KG1 (cell line): ENCODE results near the gene ATAD2B.
A peak's percentile ranks its signal among the peaks of the same experiment; 100 is the strongest.

Source experiments
- DNase-seq: peaks from one replicate; lab custom pipeline; 2025; lab: John Stamatoyannopoulos, UW

The ATAD2B gene

DNA sequence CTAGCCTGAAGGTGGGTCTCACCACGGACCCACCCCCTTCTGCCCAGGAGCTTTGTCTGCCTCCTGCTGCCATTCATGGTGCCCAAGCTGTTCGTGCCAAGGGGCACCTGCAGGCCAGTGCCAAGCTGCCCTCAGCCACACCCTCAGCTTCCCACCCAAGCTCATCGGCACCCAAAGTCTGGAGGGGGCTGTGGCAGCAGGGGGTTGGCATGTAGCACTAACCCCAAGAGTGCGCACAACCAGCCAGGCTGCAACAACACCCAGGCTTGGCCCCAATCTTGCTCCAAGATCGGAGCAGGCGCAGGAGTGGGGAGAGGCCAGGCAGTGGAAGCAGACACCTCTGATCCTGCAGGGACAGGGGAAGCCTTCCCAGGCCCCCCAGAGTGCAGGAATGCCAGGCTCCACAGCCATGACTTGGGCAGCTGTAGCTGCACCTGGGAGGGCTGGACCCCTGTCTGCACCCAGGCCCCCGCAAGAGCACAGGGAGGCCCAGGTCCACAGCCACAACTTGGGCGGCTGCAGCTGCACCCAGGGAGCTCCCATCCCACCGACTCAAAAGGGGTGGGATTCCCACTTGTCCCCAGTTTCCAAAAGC is 89.9 kb downstream of the ATAD2B start:
- DNase-seq = no peak

DNA sequence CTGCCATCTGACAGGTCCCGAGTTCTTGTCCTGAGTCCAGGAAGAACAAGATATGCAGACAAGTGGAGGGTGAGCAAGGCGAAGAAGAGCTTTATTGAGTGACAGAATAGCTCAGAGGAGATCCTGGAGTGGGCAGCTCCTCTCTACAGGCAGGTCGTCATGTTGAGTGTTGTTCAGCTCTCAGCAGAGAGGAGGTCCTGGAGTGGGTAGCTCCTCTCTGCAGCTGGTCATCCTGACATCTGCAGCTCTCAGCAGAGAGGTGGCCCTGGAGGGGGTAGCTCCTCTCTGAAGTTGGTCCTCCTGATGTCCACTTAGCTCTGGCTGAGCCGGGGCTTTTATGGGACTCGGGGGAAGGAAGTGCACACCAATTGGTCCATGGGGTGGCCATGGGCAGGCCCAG is 90.4 kb downstream of the ATAD2B start:
- no peak for DNase-seq

DNA sequence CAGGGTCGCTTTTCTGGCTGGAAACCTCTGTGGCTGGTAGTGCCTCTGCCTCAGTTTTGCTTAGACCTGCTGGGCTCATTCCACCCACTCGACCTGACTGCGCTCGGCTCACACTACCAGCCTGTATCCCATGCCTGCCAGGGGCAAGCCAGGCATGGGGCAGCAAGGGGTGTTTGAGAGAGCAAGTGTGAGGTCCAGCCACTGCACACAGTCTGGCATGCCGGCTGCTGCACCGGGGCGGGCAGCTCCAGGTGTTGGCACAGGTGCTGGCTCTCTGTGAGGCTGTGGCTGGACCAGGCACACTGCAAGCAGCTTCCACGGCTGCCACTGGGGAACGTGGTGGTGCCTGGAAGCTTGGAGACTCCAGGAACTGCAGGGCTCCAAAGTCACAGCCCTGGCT is 90.9 kb downstream of the ATAD2B start:
- DNase-seq = no peak

DNA sequence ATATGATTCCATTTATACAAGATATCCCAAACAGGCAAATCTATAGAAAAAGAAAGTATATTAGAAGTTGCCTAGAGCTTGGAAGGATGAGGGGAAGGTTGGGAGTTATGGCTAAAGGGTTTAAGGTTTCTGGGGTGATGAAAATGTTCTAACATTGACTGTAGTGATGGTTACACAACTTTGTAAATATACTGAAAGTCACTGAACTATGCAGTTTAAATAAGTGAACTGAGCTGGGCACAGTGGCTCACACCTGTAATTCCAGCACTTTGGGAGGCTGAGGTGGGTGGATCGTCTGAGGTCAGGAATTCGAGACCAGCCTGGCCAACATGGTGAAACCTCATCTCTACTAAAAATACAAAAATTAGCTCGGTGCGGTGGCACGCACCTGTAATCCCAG is 91.5 kb downstream of the ATAD2B start:
- DNase-seq = no peak

DNA sequence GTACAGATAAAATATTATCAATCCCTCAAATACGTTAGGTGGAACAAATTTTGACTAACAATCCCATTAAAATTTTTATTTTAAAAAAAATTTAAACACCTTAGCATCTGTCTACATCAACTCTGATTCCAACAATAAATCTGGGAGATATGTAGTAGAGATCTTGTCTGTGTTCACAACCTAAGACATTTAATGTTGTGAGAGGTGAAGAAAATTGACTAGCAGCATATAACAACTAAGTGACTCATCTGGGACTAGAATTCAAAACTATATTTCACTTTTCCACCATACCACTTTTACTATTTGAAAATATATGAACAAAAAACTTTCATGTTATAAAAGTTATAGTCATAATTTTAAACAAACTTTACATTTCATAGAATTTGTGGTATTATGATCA is 97.9 kb downstream of the ATAD2B start:
- DNase-seq = no peak

DNA sequence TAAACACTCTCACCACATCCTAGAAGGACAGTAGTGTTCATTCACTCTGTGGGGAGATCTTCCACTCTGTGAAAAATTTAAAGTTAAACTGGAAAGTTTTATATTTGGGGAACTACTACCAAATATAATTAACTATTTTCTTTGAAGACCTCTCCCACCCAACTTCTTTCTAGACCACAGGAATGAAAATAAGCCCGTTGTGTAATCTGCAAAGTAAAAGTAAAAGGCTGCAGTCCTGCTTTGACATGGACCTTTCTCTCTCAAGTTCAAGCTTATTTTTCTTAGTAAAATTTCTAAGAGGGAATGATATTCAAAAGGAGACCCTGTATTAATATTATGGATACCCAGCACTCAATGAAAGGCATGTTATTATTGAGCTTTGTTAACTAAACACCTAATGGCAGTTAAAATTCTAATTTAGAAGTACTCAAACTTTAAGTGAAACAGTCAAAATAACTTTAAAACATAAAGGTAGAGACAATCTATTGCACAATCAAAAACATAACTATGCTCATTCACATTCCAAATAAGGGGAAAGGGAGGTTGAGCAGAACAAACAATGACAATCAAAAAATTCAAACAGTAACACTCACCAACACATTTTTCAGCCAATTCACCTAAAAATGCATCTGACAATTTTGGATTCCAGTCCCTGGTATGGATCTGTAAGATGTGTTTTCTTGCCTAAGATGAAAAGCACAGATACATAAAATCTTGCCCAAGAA is 98.5 kb downstream of the ATAD2B start:
- DNase-seq = no peak

DNA sequence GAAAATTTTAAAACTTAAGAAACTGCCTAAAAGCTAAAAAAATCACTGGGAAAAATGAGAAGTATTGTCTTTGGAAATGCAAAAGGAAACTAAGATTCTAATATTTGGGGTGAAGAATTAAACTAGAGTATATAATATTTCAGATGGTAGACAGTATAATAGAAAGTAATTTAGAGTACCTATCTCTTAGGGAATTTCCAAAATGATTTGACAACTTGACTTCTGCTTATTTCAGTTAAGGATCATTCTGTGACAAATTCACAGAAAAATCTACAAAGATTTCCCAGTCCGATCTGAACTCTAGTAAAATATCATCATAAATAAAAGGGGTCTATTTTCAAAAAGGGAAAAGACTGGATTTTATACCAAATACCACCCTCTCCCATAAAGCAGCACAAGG is 99.6 kb downstream of the ATAD2B start:
- DNase-seq = no peak

DNA sequence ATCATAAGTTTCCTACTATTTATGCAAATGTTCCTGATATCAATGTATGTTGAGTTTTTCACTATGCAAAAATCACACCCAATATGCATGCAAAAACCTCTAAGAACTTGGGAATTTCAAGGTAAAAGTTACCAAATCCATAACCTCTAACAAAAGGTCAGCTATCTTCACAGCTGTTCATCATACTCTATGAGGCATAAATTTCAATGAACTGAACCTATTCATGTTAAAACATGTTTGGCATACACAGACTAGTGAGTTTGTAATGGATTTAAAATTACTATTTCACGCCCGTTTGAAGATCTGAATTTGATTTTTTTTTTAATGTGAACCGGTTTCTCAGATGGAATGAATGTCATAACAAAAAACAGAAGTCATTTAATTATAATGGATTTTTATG is 100.2 kb downstream of the ATAD2B start:
- no peak for DNase-seq

DNA sequence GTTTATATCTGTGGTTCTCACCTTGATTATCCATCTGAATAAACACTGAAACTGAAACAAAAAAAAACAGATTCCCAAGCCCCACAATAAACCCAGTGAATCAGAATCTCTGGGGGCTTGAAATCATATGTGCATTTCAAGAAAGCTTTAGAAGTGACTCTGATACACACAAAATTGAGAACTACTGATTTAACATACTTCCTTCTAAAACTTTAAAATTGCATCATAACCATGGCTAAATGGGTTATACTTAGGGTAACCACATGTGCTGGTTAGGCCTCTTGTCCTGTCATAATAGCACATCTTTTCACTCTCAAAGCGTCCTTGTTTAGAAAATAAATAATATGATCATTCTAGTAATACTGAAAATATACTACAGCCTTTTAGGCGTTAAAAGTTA is 100.9 kb downstream of the ATAD2B start:
- no peak for DNase-seq

DNA sequence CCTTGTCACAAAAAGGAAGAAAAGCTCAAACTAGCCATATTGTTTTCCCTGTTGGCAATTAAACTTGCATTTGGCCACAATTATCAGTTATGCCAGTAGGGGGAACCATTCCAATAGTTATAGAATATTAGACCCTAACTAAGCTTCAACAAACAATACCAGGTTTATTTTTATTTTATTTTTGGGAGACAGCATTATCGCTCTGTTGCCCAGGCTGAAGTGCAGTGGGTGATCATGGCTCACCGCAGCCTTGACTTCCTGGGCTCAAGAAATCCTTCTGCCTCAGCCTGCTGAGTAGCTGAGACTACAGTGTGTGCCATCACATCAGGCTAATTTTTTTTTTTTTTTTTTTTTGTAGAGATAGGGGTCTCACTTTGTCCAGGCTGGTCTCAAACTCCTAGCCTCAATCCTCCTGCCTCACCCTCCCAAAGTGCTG is 102.1 kb downstream of the ATAD2B start:
- peak; percentile 72 for DNase-seq

DNA sequence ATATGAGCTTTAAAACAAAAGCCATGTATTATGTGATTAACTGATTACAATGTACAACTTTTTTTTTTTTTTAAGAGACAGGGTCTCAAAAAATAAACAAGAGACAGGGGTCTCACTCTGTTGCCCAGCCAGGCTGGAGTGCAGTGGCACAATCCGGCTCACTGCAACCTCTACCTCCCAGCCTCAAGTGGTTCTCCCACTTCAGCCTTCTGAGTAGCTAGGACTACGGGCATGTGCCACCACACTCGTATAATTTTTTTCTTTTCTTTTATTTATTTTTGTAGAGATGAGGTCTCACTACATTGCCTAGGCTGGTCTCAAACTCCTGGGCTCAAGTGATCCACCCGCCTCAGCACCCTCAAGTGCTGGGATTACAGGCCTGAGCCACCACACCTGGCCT is 103.1 kb downstream of the ATAD2B start:
- DNase-seq = no peak

DNA sequence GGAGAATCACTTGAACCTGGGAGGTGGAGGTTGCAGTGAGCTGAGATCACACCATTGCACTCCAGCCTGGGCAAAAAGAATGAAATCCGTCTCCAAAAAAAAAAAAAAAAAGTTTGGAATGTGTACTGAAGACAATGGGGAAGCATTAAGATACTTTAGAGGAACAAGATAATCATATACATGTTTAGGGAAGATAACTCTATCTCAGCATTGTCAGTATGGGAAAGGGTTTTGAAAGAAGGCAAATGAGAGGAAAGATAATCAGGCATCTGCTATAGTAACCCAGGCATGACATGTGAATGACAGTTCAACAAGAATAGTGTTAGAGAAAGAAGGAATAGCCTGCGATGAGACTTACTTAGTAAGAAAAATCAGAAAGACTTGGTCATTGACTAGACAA is 112.0 kb downstream of the ATAD2B start:
- no peak for DNase-seq

DNA sequence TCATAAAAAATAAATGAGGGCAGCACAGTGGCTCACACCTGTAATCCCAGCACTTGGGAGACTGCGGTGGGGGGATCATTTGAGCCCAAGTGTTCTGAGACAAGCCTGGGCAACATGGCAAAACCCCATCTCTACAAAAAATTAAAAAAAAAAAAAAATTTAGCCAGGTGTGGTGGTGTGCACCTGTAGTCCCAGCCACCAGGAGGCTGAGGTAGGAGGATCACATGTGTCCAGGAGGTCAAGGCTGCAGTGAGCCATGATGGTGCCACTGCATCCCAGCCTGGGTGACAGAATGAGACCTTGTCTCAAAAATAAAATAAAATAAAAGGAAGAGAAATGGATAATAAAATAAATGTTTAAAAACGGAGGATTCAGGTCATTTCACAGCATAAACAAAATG is 113.5 kb downstream of the ATAD2B start:
- DNase-seq = no peak

DNA sequence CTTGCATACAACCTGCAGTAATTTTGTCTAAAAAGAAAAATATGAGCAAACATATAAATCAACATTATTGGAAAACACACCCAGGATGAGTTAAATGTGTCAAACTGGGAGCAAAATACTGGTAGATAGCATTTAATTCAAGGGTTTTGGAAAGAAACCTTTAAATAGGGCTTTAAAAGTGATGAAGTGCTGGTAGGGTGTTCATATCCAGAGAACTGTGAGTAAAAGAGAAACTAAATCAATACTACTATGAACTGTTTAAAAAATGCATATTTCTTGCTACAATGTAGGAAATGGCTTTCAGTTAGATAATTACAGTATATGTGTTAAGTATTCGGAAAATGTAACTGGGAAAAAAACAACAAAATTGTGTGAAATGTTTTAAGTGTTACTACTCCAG is 117.8 kb downstream of the ATAD2B start:
- DNase-seq = no peak

DNA sequence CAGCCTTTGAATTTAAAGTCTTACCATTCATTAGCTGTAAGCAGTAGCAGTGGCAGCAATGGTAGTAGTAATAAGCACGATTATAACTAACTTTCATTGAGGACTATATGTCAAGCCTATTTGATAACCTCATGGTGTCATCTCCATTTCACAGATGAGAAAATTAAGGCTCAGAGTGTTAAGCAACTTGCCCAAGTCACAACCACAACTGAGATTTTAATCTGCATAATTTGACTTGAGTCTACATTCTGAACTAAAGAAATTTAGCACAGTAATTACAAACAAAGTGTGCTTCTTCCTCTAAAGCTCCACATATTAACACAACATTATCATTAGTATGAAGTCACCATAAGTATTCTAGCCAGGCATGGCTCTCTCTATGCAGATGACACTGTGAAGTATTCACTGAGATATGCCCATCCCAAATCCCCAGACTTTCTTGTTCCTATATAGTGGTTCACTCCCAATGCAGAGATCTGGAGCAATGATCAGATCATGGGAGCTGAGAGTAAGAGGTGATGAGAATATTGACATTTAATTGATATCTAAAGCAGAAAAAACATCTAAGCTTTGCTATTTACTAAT is 120.2 kb downstream of the ATAD2B start:
- no peak for DNase-seq

DNA sequence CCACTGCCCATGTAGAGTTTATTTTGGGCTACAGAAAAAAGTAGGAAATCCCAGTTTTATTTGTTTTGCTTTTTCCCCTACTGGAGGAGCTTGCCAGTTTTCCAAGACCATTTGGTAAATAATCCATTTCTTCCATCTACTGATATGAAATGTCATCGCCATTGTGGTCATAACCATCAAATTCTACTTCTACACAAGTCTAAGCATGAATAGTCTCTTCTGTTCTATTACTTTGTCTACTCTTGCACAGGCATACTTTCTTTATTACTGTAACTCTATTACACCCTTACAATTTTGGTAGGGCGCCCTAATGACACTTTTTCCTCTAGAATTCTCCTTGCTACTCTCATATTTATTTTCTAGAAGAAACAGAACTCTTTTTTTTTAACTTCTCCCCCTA is 120.7 kb downstream of the ATAD2B start:
- DNase-seq = no peak

DNA sequence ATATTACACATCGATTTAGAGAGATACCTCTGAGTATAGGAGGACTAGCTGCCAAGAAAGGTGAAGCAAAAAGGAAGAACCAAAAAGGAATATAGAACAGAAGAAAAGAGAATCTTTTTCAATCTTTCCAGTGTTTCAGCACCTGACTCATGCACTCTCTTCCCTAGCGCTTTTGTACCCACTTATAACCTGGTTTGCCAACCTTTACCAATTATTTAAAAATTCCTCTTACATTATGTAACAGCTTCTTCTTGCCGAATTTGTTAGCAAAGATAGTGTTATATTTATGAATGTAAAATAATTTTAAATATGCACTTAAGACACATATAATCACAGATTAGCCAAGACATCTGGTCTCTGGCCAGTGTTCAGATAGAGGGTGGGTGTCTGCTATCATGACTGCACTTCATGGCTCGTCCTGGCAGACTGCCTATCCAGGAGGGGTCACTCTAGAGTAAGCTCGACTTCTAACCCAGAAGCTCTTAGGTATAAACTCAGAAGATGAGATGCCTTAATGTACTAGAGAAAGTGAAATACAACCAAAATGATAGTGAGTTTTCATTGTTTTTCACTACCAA is 122.9 kb downstream of the ATAD2B start:
- no peak for DNase-seq

DNA sequence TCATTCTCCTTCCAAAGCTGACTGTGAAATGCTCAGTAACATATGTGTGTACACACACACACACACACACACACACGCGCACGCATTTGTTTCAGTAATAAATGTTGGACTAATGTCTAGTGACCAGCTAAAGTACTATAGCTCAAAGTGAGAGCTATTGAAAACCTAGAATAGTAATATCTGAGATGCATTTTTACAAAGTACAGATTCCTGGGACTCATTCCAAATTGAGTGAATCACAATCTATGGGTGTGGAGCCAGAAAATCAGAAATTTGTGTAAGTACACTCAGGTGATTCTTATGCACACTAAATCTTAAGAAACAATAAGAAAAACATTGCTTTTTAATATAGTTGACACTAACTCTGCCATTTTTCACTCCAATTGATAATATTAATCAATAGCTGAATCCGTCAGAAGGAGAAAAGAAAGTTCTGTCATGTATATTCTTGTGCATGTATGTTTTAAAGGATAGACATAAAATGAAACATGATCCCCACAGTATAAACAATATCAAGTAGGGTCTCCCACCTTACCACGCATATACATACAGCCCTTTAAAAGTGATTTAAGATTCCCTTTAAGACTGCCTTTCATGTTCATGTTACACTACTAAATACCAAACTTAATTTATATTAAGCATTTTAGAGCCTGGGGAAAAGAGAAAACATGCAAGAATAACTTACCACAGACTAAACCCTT is 123.5 kb downstream of the ATAD2B start:
- DNase-seq = no peak

DNA sequence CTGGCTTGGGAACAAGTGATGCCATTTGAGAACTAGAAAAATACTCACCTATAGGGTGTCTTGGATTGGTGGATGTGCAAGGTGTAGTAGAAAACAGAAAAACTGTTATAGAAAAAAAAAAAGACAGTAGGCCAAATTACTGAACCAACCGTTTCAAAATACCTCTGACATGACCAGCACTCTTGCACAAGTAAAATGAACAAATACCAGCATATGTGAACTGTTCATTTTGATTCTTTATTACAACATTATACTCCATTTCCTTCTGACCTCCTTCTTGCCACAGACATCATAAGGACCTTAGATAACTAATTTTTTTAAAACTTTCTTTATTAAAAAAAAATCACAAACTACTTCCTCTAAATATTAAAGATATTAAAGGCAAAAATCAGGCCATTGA is 125.5 kb downstream of the ATAD2B start:
- no peak for DNase-seq

DNA sequence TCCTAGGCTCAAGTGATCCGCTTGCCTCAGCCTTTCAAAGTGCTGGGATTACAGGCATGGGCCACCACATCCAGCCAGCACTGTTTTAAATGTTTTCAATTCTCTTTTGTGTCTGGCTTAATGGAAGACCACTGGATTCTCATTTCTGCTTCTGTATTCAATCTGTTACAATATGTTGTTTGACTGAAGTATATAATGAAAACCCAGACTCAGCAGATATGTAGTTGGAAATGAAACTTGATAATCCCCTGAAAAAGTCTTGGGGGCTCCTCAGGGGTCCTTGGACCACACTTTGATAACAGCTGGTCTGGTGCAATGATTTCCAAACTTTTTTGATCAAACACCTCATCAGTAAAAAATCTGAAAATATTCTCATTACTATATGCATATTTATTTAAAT is 132.7 kb downstream of the ATAD2B start:
- DNase-seq = no peak

DNA sequence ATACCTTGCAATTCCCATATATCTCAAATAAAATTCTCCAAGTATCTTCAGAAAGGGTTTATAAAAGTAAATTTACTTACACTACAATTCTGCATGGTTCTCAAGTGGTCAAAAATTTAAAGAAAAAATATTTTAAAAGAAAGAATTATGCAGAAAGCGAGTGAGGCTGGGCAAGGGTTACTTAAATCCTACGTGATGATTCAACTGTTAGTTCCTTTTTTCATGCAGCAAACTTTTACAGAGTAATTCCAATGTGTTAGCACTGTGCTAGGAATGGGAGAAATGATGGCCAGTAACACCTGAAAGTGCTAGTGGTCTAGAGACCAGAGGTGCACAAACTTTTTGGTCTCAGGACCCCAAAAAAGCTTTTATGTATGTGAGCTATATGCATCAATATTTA is 133.4 kb downstream of the ATAD2B start:
- no peak for DNase-seq

DNA sequence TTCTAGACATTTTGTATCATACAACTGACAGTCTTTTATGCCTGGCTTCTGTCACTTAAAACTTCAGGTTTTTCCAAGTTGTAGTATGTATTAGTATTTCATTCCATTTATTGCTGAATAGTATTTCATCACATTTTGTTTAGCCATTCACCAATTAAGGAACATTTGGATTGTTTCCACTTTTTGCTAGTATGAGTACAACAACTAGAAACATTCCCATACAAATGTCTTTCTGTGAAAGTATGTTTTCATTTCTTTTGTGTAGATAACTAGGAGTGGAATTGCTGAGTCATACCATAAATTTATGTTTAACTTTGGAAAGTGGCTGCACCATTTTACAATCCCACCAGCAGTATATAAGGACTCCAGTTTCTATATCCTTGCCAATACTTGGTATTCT is 135.9 kb downstream of the ATAD2B start:
- DNase-seq = no peak

DNA sequence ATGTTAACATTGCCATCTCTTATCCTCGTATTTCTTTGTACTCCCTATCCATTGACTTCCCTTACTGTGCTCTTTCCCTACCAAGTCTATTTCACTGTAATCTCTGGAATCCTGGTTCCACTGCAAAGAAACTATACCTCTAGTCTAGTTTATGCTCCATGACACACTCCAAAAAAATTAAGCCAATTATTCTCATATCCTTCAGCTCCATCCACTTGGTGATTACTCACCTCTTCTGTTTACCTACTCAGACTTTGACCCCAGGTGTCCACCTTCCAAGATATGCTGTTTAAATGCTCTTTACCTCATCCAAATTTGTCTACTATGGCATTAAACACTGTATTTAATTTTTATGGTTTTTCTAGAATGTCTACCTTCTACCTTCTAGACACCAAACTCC is 137.9 kb downstream of the ATAD2B start:
- no peak for DNase-seq
